CD1c-positive myeloid dendritic cell (primary cell): ENCODE data around the gene TCF12.

Experiments
- DNase-seq: peaks from one replicate; pipeline ENCODE4 v3.0.0-alpha.2; 2016; ENCODE audit errors: extremely low spot score

Gene TCF12

DNA sequence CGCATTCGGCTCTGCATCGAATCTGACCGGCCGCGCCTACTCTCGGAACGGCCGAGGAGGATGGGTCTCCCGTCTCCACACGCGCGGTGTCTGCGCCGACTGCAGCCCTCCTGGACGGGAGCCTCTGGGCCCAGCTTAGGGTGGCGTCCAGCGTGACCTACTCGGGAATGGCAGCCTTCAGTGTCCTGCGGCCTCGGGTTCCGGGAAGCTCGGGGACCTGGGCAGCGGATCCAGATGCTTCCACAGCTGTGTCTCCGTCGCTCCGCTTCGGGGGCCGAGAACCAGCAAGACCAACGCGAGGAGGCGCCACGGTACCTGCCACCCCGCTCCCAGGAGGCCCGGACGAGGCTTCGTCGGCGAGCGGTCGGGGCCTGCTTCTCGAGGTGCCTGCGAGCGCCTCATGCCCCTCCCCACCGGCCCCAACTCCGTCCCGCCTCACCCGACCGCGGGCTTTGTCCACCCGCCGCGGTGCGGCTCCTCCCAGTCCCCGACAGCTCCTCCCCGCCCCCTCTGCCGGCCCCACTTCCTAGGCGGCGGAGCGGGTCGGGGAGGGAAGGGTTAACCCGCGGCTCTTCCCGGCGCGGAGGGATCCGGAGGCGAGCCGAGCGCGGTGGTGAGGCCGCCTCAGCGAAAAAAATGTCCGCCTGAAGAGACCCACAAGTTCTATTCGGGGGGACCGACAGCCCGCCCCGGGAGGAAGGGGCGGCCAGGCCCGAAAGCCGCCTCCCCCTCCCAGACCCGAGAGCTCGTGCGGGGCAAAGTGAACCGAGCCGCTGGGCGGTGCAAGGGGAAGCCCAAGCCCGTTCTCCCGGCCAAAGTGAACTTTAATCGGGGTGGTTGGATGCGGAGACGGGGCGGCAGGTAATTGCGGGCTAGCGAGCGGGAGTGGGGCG is at the start of gene TCF12:
TCF12 (plus strand) TSS at position 599 of the 893 bp plus-strand sequence. CDS start 1,270 bp downstream, outside the sequence.
- DNase-seq: peak; percentile 93

GRCh38 chr15:56869573-56869972 is 48.9 kb upstream of the TCF12 start:
- peak; percentile 63 for DNase-seq

DNA sequence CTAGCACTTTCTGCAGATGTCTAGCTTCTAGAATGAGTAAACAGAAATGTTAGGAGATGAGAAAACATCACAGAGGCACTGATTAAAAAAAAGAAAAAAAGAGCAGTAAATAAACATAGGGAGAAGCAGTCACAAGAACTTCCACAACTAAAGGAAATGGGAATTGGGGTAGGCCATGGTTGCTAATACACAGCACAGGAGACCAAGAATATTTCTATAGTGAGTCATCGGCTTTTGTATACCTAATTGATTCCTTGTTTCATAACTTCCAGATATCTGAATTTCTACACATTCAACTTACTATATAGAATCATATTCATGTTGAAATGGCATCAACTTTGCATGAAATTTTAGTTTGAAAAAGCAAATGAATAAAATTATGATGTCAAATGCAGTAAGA is 47.3 kb upstream of the TCF12 start:
- DNase-seq: no peak

GRCh38 chr15:56871867-56872266 is 46.6 kb upstream of the TCF12 start:
- no peak for DNase-seq

GRCh38 chr15:56877255-56877970 is 41.0 kb upstream of the TCF12 start:
- DNase-seq: peak; percentile 79

DNA sequence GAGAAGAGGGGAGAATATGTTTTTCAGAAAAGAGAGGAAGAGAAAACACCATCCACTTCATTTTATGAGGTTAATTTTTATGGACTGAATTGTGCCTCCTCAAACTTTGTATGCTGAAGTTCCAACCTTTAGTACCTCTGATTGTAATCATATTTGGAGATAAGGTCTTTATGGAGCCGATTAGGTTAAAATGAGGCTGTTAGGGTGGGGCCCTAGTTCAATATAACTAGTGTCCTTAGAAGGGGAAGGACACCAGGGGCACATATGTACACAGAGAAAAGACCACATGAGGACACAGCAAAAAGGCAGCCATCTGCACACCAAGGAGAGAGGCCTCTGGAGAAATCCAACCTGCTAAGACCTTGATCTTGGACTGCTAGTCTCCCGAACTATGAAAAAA is 38.9 kb upstream of the TCF12 start:
- no peak for DNase-seq

DNA sequence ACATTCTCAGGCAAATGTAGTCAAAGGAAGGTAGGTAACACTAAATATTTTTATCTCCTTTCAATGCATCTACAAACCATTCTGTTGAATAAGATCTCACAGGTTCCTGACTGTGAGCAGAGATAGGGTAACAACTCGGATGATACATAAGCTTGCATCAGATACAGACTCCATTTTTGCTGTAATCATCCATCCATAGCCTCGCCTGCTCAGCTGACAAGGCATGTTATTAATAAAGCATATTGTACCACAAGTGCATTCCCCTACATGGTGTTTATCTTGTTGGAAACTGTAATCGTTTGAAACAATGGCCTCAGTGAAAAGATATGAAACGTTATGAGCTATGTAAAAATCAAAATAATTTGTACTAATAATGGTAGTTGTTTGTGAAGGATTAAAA is 35.4 kb upstream of the TCF12 start:
- no peak for DNase-seq

- DNase-seq: no peak
These were observed 32.0 kb upstream of the TCF12 start for GRCh38 chr15:56886363-56886931.

- DNase-seq: peak; percentile 95
These were observed 31.3 kb upstream of the TCF12 start for GRCh38 chr15:56886932-56887781.

DNA sequence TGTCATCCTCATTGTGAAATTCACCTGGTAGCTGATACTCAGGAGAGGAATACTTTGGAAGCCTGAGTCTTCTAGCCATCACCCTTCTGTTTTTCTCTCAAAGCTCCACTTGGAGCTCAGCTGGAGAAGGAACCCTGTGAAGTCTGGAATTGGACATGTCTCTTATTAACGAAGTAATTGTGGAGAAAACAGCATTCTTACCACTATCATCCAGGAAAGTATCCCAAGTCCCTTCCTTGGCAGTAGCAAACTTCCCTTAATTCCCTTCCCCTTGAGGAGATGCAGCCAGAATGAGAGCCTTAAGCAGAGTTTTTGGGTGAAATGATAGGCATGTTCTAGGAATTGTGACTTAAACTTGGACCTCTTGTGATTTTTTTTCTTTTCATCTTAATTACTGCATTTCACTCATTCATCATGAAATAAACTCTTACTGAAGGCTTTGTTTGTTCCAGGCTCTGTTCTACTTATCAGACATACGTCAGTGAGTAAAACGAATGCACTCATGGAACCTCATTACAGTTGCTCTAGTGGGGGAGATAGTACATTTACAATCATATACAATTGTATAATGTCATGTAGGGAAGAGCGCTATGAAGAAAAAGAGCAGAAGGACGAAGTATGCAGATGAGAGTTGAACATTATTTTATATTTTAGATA is 30.5 kb upstream of the TCF12 start:
- DNase-seq: no peak

DNA sequence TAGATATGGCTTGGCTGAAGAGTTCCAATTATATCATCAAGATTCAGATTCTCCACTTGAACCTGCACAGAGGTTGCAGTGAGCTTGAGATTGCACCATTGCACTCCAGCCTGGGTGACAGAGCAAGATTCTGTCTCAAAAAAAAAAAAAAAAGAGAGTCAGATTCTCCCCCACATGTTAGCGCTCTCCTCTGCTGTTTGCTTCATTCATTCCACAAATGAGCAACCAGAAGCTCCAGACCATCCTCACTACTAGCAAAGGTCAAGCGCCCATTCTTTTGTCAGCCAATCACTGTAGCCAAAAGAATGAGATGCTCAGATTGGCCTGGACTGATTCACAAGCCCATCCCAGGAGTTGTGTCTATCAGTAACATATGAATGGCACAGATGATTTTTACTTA is 28.4 kb upstream of the TCF12 start:
- no peak for DNase-seq

DNA sequence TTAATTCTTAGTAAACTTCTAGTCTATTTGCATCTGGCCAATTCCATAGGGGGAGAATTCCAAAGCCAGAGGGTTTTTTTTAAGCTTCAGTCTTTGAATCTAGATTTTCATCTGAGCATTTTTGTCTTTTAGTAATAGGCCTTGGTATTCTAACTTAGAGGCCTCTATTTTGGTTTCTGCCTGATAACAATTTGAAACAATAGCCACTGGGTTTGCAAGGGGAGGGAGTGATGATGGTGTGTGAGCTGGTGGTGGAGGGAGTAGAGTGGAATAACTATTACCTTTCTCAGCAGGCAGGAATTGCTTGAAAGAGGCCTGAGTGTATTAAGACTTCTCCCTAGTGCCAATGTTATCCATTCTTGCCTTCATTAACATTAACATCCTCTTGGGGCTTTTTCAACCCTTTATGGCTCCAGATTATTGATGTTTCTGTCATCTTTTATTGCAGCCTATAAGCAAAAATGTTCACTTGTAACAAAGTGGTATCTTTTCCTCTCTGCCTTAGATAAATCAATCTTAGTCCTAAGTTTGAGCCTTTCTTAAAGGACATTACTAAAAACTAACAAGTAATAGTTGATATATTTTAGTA is 26.5 kb upstream of the TCF12 start:
- DNase-seq: no peak

- no peak for DNase-seq
These were observed 25.6 kb upstream of the TCF12 start for GRCh38 chr15:56892659-56893363.

DNA sequence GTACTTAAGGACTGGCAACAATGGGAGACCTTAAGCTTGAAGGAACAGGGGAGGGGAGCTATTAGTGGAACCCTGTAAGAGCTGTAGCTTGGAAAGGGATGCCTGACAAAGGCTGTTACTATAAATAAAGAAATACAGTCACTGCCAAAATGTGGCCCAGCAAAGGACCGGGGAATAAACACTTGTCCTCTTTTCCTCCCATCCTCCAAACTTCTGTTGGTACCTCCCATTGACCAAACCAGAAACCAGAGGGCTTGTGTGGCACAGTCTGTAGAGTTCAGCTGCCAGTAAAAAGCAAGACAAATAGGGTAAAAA is 25.1 kb upstream of the TCF12 start:
- DNase-seq: no peak

DNA sequence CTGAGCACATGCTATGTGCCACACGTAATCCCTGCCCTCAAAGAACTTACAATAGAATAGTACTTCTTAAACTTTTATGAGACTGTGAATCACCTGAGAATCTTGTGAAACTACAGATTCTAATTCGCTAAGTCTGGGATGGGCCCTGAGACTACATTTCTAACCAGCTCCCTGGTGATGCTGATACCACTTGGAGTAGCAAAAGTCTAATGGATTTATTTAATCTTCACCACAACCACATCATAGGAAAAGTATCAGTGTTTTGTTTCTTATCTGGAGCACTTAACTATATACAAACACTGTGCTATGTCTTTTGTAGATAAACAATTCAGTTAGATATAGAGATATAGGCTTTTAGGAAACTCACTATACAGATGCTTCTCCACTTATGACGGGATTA is 23.8 kb upstream of the TCF12 start:
- DNase-seq: no peak

- no peak for DNase-seq
These were observed 16.5 kb upstream of the TCF12 start for GRCh38 chr15:56901931-56902330.

- DNase-seq: no peak
These were observed 11.7 kb upstream of the TCF12 start for GRCh38 chr15:56906766-56907165.

GRCh38 chr15:56910801-56911200 is 7.6 kb upstream of the TCF12 start:
- DNase-seq: no peak

DNA sequence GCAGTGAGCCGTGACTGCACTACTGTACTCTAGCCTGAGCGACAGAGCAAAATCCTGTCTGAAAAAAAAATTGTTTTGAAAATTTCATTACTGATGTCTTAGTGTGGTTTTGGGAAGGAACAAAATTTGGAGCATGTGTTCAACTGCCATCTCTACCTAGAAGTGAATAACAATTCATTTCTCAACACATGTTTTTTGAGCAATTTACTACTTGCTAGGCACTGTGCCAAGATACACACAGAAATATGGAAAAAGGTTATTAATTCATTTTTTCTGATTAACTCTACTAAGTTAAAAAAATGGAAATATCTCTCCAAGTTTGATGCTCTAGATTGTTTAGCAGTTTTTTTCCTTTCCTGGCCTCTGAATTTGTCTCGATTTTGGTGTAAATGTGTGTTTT is 5.2 kb upstream of the TCF12 start:
- DNase-seq: no peak

DNA sequence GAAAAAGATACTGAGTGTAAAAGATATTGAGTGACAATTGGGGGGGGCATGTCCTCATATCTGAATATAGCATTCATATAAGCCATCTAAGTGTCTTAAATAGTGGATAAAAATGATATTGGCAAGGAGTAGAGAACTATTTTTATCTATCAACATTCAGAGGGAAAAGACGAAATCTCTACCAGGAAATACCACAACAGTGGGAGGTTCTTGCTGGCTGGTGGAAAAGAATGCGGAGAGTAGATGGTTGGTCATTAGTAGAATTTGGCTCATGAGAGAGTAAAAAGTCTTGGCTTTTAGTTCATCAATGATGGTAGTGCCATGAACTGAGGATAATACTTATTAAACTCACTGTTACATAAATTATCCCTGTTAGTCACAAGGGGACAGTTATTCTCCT is 4.8 kb upstream of the TCF12 start:
- DNase-seq: no peak
